Osteoblast (primary cell): ENCODE measurements around the gene COX5A. TPM values are rescaled to one million over a fixed set of nuclear protein-coding genes. Genes with fewer than 3 reads are reported as not detected.
"Not testable (repeated sequence)": the region's sequence is repeated elsewhere in the genome, so short reads cannot be mapped to it uniquely, and the experiment has no call there.

Source experiments
- DNase-seq: peaks from one replicate; pipeline ENCODE4 v3.0.0; 2011; ENCODE audit warnings: low spot score, mixed read lengths; ENCODE audit not compliant: insufficient read length; ENCODE audit errors: missing footprints
- H2AFZ ChIP-seq: 2 replicates; pipeline ENCODE4 v1.6.0; 2011; ENCODE audit warnings: mild to moderate bottlenecking, low read length
- H3K27ac ChIP-seq: 2 replicates; pipeline ENCODE4 v1.5.1; 2011; ENCODE audit warnings: mild to moderate bottlenecking, low read depth, low read length, moderate library complexity
- H3K27me3 ChIP-seq: 2 replicates; pipeline ENCODE4 v1.6.0; 2012; ENCODE audit warnings: mild to moderate bottlenecking, control low read depth, inconsistent platforms, low read length, moderate library complexity; ENCODE audit not compliant: insufficient read depth
- H3K36me3 ChIP-seq: 2 replicates; pipeline ENCODE4 v1.5.1; 2011; ENCODE audit warnings: mild to moderate bottlenecking, low read length, control low read depth, moderate library complexity; ENCODE audit not compliant: insufficient read depth
- H3K4me1 ChIP-seq: 2 replicates; pipeline ENCODE4 v1.5.1; 2011; ENCODE audit warnings: mild to moderate bottlenecking, low read length, control low read depth, moderate library complexity; ENCODE audit not compliant: insufficient read depth
- H3K4me2 ChIP-seq: 2 replicates; pipeline ENCODE4 v1.6.0; 2011; ENCODE audit warnings: mild to moderate bottlenecking, low read length; ENCODE audit not compliant: insufficient read depth
- H3K4me3 ChIP-seq: fragments of 200-600 bp; sonication (generic); 3 replicates; pipeline ENCODE4 v1.5.1; 2012; ENCODE audit warnings: mild to moderate bottlenecking, low read length, inconsistent platforms; ENCODE audit not compliant: insufficient read depth
- H3K79me2 ChIP-seq: 2 replicates; pipeline ENCODE4 v1.6.0; 2012; ENCODE audit warnings: mild to moderate bottlenecking, low read length, control low read depth, inconsistent platforms; ENCODE audit not compliant: insufficient read depth
- H3K9me3 ChIP-seq: 2 replicates; pipeline ENCODE4 v1.5.1; 2011; ENCODE audit warnings: low read depth, low read length, control low read depth
- H4K20me1 ChIP-seq: 2 replicates; pipeline ENCODE4 v1.6.0; 2012; ENCODE audit warnings: mild to moderate bottlenecking, low read length, control low read depth; ENCODE audit not compliant: insufficient read depth
- CTCF ChIP-seq: IDR thresholded peaks from 2 replicates; pipeline ENCODE4 v1.5.1; 2011; ENCODE audit warnings: mild to moderate bottlenecking, low read depth, low read length, moderate library complexity; ENCODE audit errors: extremely low read depth
- total RNA-seq: library from RNA; depleted of rRNA; stranded (reverse); fragments of >200 nt; gene quantifications from 2 replicates; pipeline ENCODE4 v1.2.3, GENCODE V29; 2012

The COX5A gene
- total RNA-seq, 1 donor: 27.1 TPM

DNA sequence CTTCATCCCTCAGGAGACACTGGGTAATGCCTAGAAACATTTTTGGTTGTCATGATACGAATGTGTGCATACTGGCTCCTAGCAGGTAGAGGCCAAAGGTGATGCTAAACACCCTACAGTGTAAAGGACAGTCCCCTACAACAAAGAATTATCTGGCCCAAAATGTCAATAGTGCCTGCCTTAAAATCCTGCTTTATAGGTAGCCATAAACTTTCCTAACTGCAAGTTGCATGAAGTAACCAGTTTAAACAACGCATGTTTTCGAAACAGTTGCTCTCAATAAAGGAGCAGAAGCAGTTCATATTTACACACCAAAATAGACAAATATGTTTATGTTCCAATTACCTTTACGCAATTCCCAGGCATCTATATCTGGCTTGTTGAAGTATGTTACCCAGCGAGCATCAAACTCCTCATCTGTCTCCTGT, 9.1 kb downstream of the COX5A start:
- H3K4me2 ChIP-seq: no peak overlapping the region
- no peak for DNase-seq
- H3K27ac ChIP-seq: no peak overlapping the region
- H4K20me1 ChIP-seq: peaks cover 3% of the 10 kb centered on the region
- no peak for TF ChIP-seq CTCF
- H3K9me3 ChIP-seq: no peaks in the 10 kb centered on the region
- H3K36me3 ChIP-seq: peaks cover 35% of the 10 kb centered on the region
- peaks cover 51% of the 10 kb centered on the region for H3K79me2 ChIP-seq
- no peaks in the 10 kb centered on the region for H3K4me1 ChIP-seq
- no peaks in the 10 kb centered on the region for H3K27me3 ChIP-seq
- no peak overlapping the region for H2AFZ ChIP-seq
- no peak overlapping the region for H3K4me3 ChIP-seq

GRCh38 chr15:74924525-74924924, 13.3 kb downstream of the COX5A start:
- no peaks in the 10 kb centered on the region for H3K9me3 ChIP-seq
- no peaks in the 10 kb centered on the region for H3K4me1 ChIP-seq
- H3K79me2 ChIP-seq: peaks cover 15% of the 10 kb centered on the region
- TF ChIP-seq CTCF: no peak
- H3K4me2 ChIP-seq: no peak overlapping the region
- H3K27ac ChIP-seq: no peak overlapping the region
- no peaks in the 10 kb centered on the region for H3K27me3 ChIP-seq
- DNase-seq: no peak
- no peak overlapping the region for H3K4me3 ChIP-seq
- no peak overlapping the region for H2AFZ ChIP-seq
- peaks cover 52% of the 10 kb centered on the region for H3K36me3 ChIP-seq
- H4K20me1 ChIP-seq: no peaks in the 10 kb centered on the region

DNA sequence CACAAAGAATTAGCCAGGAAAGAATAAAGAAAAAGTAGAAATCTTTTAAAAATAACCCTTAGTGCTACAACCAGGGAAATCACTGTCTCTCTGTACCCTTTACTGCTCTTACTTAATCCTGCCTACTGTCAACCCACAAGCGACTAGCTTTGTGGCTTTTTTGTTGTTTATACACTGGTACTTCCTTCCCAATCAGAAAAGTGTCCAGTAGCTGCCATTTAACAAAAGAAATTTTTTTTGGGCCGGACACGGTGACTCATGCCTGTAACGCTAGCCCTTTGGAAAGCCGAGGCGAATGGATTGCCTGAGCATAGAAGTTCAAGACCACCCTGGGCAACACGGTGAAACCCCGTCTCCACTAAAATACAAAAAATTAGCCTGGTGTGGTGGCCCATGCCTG, 17.4 kb downstream of the COX5A start:
- no peak for TF ChIP-seq CTCF
- Histone ChIP-seq H4K20me1 (no peaks in the 10 kb centered on the region), H3K9me3 (no peaks in the 10 kb centered on the region)

GRCh38 chr15:74917676-74918075, 20.2 kb downstream of the COX5A start:
- H3K4me1 ChIP-seq: no peaks in the 10 kb centered on the region
- no peaks in the 10 kb centered on the region for H3K9me3 ChIP-seq
- no peaks in the 10 kb centered on the region for H3K79me2 ChIP-seq
- peaks cover 46% of the 10 kb centered on the region for H3K36me3 ChIP-seq
- H2AFZ ChIP-seq: no peak overlapping the region
- no peak overlapping the region for H3K4me2 ChIP-seq
- H3K27ac ChIP-seq: no peak overlapping the region
- H3K27me3 ChIP-seq: no peaks in the 10 kb centered on the region
- H4K20me1 ChIP-seq: no peaks in the 10 kb centered on the region
- DNase-seq: no peak
- no peak for TF ChIP-seq CTCF
- no peak overlapping the region for H3K4me3 ChIP-seq

More for the DNA sequence above, 17.4 kb downstream of the COX5A start:
- no peak overlapping the region for H3K4me2 ChIP-seq
- H3K27ac ChIP-seq: no peak overlapping the region
- no peaks in the 10 kb centered on the region for H3K79me2 ChIP-seq
- no peaks in the 10 kb centered on the region for H3K27me3 ChIP-seq
- H3K4me1 ChIP-seq: no peaks in the 10 kb centered on the region
- no peak overlapping the region for H3K4me3 ChIP-seq
- peak overlapping the region; percentile 23 for H2AFZ ChIP-seq
- H3K36me3 ChIP-seq: peaks cover 57% of the 10 kb centered on the region
- DNase-seq: no peak

DNA sequence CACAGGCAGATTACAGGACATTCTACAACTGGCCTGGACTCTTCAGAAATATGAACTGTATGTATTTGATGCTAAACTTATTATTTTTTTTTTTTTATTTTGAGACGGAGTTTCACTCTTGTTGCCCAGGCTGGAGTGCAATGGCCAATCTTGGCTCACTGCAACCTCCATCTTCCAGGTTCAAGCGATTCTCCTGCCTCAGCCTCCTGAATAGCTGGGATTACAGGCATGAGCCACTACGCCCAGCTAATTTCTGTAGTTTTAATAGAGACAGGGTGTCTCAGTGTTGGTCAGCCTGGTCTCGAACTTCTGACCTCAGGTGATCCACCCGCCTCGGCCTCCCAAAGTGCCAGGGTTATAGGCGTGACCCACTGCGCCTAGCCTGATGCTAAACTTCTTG, 24.1 kb downstream of the COX5A start:
- not testable (repeated sequence) for DNase-seq, H3K27me3 ChIP-seq, H3K4me2 ChIP-seq, H2AFZ ChIP-seq, H3K4me3 ChIP-seq, H3K27ac ChIP-seq, H3K79me2 ChIP-seq, H4K20me1 ChIP-seq, H3K9me3 ChIP-seq, H3K4me1 ChIP-seq
- peaks cover 33% of the 10 kb centered on the region for H3K36me3 ChIP-seq
